RPMI7951 (cell line): ENCODE data around the gene GARIN3. TPM values are rescaled to one million over a fixed set of nuclear protein-coding genes. Genes with fewer than 3 reads are reported as not detected.
"Not testable (repeated sequence)": the region's sequence is repeated elsewhere in the genome, so short reads cannot be mapped to it uniquely, and the experiment has no call there.

Source experiments
- DNase-seq: peaks from one replicate; pipeline ENCODE4 v3.0.0-alpha.2; 2012; ENCODE audit warnings: low read depth
- total RNA-seq: library from RNA; depleted of rRNA; stranded (reverse); fragments of >200 nt; shearing (Covaris generic); gene quantifications from 2 replicates; pipeline ENCODE4 v1.2.3, GENCODE V29; 2014; rRNA removed

The GARIN3 gene
- total RNA-seq = not detected in 2 replicates

DNA sequence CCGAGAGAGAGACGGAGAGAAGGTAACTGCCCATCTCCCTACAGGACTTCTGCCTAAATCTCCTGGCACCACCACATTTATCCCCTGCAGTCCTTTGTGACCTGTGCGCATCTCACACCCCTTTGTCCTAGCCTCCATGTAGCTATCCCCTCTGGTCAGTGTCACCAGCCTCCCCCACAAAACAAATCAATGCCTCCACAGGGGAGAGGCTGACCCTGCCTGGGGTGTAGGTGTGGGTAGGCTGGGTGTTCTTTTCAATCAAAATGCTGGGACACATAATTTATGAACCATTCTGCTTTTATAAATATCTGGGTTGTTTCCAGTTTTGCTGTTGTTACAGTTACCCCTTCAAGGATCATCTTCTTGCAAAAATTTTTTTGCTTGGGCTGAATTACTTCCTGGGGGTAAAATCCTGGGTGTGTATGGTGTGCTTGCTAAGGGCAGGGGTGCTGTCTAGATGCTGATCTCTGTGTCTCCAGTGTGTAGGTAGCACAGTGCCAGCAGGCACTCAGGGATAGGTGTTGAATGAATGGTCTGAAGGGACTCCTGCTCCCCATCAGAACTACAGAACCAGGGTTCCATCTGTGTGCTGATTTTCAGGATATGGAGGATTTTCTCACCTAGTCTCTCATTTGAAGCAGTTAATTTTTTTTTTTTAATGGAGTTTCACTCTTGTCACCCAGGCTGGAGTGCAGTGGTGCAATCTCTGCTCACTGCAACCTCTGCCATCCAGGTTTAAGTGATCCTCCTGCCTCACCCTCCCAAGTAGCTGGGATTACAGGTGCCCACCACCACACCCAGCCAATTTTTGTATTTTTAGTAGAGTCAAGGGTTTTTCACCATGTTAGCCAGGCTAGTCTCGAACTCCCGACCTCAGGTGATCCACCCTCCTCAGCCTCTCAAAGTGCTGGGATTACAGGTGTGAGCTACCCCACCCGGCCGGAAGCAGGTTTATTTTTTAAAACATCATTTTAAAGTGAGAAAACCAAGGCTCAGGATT is at the start of gene GARIN3:
TSS of gene GARIN3 (minus strand) at position 51 of the 1,000 bp plus-strand sequence. CDS start 96 bp downstream, outside the sequence.
- no peak for DNase-seq

DNA sequence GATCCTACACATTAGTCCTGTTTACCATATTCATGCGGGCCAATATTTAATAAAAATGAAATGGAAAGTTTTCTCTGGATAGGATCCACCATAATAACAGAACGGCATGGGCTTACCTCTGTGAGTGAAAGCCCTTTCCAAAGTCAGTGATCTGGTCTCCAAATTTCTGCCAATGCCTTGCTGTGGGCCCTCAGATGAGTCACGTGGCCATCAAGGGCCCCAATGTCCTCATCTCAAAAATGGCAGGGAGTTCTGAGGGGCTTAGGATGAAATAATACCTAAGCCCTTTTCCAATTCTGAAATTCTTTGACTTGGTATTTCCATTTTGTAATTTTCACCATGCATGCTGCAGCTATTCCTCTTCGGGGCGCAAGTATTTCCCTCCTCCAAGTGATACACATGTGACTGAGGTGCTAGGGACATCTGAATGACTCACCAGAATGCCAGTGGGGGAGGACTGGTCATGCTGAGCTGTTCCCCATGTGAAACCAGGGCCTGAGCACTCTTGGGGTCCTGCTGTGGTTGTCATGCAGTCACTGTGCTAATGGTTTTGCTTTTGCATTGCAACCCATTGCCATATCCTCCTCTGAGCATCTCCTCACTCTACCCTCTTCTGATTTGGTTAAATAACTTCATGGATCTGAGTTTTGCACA is 49.6 kb upstream of the GARIN3 start:
- DNase-seq = no peak

DNA sequence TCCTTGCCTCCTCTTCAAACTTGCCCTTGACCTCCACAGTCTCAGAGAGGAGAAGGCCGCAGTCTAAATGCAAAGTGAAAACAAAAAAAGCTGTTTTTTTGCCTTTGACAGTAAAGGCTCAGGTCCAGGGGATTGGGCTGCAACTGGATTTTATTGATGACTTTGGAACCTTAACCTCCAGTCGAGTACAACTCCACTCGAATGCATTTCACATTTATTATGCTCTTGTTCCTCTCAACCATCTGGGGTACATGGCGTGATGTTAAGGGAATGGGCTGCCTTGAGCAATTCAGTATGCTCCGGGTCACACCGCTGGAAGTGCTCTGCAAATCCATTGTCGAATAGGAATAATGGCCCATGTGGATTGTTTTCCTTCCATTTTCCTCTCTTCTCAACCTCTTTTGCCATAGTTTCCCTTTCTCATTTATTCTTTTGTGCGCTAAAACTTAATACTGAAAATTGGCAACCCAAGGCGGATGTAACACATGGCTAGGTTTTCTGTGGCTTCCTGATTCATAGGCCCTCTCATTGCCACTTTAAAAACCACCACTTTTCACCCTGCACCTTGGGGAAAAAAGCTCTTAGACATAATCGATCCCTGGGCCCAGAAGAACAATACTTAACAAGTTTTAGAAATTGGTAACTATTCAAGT is 48.9 kb upstream of the GARIN3 start:
- DNase-seq = no peak

DNA sequence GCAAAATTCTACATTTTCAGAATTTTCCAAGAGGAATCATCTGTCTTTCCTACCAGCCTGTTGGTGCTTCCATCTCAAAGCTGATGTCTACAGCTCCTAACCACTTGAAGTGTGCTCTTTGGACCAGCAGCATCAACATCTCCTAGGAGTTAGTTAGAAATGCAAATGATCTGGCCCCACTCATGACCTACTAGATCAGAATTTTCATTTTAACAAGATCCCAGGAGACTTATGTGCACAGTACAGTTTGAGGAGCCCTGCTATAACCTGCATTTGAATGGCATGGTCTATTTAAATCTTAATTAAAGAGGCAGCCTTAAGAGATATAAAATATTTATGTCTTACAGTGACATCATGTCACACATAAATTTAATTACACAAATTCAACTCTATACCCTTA is 48.4 kb upstream of the GARIN3 start:
- no peak for DNase-seq

DNA sequence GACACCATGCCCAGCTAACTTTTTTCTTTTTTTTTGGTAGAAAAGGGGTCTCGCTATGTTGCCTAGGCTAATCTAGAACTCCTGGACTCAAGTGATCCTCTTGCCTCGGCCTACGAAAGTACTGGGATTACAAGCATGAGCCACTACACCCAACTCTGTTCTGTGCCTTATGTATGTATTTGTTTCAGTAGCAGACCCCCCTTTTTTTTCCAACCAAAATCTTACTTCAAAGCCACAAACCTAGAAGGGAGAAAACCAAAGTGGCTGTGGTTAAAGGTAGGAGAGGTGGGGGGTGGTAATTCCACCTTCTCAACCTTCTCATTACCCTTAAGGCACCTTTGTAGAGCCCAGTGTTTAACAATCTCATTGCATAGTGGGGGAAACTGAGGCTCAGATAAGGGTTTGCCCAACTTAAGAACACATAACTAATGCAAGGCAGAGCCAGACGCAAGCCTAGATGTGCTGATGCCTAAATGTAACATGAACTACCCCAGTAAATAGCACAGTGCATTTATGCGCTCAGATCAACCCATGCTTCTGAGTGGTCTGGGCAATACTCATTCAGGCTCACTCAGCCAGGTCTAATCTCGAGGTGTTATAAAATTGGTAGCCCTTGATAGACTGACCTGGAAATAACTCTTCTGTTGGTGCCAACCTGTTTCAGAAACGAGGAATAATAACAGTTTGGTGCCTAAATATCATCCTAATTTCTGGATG is 47.6 kb upstream of the GARIN3 start:
- DNase-seq = no peak

DNA sequence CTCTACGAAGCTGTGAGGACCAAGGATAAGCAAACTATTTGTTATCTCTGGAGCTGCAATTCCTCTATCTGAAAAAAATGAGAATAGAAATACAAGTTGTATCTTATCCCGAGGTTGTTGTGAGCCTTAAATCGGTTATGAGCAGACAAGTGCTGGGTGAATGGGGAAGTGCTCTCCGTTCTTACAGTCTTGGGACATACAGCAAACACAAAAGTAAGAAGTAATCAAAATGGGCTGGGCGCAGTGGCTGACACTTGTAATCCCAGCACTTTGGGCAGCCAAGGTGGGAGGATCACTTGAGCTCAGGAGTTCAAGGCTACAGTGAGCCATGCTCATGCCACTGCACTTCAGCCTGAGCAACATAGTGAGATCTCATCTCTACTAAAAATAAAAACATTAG is 46.2 kb upstream of the GARIN3 start:
- no peak for DNase-seq

DNA sequence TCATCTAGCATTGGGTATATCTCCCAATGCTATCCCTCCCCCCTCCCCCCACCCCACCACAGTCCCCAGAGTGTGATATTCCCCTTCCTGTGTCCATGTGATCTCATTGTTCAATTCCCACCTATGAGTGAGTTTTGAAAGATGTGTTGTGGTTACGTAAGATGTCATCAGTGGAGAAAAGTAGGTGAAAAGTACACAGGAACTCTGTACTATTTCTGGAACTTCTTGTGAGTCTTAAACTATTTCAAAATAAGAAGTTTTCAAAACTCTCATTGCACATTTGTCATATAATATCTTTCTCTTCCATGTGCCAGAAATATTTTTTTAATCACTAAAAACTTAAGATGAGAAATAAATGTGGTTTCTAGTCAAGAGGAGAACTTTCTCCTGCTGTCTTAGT is 44.6 kb upstream of the GARIN3 start:
- not testable (repeated sequence) for DNase-seq

DNA sequence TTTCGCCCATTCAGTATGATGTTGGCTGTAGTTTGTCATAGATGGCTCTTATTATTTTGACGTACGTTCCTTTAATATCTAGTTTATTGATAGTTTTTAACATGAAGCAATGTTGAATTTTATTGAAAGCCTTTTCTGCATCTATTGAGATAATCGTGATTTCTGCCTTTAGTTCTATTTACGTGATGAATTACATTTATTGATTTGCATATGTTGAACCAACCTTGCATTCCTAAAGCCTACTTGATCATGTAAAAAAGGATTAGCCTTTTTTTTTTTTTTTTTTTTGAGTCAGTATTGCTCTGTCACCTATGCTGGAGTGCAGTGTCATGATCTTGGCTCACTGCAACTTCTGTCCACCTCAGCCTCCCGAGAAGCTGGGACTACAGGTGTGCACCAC is 39.6 kb upstream of the GARIN3 start:
- DNase-seq = no peak

DNA sequence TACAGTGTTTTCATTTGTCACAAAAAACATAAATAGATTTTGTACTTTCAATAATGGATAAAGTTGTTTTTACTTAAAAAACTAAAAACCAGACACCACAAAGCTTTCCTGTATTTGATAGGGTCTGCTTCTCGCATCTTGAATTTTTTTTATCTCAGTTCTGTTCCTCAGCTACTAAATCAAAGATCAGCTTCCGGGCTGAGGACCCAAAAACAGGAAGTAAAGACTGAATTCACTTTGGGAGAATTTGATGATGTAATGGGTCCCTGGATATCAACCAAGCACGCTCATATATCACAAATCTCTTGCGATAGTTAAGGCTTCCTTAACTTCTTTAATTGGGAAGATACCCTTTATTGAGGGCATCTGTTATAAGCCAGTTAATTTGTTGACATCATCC is 38.7 kb upstream of the GARIN3 start:
- no peak for DNase-seq

DNA sequence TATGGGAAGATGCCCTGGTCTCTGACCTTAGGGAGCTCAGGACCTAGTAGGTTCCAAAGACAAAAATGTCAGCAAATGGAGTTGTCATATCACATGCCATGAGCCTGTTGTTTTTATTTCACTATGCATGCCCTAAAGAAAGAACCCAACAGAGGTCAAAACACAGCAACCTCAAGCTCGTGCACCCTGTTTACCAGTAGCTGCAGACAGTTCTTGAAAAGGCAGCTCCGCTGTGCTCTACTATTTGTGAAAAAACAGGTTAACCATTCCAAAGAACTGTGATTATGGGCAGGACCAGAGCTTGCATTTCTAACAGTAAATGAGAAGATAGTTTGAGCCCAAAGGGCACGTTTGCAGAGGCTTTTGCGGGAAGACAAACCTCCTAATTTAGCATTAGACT is 37.4 kb upstream of the GARIN3 start:
- no peak for DNase-seq

DNA sequence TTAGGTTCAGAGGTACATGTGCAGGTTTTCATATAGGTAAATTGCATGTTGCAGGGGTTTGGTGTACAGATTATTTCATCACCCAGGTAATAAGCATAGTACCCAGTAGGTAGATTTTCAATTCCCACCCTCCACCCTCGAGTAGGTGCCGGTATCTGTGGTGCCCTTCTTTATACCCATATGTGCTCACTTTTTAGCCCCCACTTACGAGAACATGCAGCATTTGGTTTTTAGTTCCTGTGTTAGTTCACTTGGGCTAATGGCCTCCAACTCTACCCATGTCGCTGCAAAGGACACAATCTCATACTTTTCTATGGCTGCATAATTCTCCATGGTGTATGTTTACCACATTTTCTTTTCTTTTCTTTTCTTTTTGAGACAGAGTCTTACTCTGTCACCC is 35.8 kb upstream of the GARIN3 start:
- no peak for DNase-seq

DNA sequence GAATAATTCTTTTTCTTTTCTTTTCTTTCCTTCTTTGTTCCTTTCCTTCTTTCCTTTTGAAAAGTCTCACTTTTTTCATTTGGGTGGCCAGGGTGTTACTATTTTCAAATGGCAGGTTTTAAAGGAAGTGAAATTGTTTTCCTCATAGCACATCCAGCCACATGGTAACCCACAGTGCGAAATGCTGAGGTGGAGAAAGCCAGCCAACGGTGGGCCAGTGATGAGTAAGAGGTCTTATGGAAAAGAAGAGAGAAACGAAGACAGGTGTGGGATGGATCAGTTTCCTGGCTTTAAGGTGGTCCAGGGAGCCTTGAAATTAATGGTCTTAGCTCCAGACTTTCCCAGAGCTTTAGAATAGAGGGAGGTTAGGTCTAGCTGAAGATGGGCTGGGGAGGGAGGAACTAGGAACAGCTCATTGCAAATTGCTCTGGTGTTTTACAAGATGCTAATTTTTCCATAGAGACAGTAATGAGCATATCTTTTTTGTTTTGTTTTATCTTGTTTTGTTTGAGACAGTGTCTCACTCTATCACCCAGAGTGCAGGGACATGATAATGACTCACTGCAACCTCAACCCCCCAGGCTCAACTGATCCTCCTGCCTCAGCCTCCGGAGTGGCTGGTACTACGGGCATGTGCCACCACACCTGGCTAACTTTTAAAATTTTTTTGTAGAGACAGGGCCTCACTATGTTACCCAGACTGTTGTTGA is 32.4 kb upstream of the GARIN3 start:
- no peak for DNase-seq

DNA sequence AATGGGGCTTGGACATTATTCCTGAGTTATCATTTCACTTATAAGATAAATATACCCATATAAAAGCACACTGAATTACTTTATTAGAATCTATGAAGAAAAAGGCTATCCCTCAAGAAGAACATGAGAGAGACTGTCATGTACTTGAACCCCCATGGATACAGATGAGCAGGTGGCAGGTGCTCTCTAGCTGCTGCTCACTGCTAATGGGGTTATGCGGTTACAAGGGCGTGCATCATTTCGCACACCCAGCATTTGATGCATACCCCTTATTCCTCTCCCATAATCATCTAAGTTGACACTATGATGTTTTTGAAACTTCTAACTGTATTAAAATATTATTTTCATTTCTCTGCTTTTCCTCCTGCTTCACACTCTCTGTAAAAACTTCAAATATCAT is 31.0 kb upstream of the GARIN3 start:
- DNase-seq = no peak

DNA sequence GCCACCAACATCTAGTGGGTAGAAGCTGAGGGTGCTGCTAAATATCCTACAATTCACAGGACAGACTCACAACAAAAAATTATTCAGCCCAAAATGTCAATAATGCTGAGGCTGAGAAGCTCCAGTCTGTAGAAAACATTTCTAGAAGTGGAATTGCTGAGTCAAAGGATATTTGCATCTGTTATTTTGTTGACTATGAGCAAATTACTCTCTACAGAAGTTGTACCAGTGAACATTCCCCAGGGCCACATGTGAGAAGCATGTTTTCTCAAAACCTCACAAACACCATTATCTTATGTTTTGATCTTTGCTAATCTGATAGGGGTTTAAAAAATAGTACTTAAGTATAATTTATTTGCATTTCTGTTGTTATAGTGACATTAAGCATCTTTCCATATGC is 30.0 kb upstream of the GARIN3 start:
- no peak for DNase-seq

DNA sequence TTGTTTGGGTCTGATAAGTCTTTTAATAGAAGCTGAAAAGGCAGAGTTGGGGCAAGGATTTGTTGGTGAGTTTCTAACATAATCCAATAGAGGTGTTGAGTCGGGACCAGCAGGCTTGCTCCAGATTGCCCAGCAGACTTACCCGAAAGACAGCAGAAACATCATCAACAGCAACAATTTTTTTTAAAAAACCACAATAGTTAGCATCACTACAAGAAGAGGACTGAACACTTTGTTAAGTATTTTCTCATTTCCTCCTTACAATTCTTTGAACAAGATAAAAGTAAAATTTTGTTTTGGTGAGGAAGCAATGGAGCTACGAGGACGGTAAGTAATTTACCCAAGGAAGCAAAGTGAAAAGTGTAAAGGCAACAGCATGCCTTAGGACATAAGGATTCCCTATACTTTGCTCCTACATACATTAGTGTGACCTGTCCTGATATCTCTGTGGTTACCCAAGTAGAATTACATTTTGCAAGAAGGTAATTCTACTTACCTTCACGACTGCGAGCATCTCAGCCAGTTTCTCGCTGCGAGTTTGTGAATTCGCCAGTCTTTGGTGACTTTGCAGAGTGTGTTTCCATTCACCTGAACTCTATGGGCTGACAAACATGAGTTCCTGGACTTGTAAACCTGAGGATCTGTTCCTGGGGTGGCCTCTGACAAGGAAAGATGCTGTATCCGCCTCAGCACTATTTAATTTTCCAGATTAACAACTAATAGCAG is 27.8 kb upstream of the GARIN3 start:
- DNase-seq = no peak

DNA sequence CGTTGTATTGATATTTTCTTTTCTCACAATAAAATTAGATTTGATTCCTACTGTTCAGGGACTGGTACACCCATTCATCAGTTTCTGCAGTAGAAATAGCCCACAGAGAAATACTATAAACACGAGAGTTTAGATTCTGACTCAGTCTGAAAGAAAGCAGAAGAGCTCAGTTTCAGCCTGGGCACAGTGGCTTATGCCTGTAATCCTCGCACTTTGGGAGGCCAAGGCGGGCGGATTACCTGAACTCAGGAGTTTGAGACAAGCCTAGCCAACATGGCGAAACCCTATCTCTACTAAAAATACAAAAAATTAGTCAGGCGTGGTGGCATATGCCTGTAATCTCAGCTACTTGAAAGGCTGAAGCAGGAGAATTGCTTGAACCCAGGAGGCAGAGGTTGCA is 23.2 kb upstream of the GARIN3 start:
- DNase-seq = no peak

DNA sequence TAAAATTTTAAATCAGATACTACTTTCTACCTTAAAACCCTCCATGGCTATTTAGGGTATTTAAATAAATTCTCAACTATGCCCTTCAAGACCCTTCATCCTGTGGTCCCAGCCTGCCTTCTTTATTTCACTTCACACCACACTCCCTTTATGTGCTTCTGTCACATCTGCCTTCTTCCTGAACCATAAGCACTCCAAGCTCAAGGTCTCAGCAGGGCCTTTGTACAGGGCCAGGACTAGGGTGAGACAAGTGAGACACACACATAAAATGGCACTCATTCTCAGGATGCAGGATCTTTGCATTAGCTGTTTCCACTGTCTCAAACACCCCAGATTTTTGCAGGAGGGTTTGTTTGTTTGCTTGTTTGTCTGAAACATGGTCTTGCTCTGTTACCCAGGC is 22.2 kb upstream of the GARIN3 start:
- no peak for DNase-seq

DNA sequence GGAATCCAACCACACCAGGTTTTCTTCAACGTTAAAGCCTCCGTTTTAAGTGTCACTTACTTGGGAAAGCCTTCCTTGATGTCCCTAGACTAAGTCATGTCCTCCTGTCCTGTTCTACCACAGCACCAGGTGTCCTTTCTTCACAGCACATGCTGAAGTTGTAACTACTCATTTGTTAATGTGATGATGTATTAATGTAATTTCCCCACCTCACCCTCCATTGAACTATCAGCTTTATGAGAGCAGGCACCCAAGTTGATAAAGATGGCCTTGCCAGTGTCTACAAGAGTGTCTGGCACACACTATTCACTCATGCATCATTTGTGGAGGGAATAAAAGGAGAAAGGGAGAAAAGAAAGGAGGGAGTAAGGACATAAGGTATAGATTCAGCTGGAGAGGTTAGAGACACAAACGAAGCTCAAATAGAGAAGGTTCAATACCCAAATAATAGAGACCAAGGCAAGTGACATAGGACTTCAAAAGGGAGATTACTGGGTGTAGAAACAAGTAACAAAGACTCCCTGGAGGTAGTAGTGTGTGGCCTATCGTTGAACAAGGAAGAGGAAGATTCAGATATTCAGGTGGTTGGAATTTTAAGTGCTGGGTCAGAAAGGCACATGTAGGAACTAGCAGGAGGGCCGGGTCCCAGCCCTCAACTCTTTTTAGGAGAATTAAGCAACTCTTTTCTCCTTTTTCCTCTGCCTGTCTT is 21.1 kb upstream of the GARIN3 start:
- DNase-seq = no peak

DNA sequence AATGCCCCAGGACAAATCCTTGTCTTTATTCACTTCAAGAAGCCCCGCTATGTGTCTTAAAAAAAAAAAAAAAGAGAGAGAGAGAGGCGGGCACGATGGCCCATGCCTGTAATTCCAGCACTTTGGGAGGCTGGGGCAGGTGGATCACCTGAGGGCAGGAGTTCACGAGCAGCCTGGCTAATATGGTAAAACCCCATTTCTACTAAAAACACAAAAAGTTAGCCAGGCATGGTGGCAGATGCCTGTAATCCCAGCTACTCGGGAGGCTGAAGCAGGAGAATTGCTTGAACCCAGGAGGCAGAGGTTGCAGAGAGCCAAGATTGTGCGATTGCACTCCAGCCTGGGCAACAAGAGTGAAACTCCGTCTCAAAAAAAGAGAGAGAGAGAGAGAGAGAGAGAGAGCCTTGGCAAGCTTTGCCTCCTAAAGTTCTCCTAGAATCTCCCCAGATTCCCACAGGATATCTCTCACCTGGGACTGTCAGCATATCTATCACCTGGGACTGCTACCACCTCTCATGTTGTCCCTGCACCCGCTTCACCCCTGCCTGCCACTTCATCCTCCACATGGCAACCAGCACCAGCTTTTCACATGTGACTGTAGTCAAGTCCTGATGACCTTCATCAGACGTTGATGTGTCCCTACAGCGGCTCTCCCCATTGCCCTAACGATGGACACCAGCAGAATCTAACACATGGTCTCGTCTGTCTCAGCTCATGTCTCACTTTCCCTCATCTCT is 20.4 kb upstream of the GARIN3 start:
- no peak for DNase-seq
